SJSA1 (cell line): ENCODE measurements around the gene MAD1L1. TPM values are rescaled to one million over a fixed set of nuclear protein-coding genes. Genes with fewer than 3 reads are reported as not detected.

ENCODE experiments used
- DNase-seq, 2 experiments: peaks; one replicate each; pipeline ENCODE4 v3.0.0-alpha.2; 2015 to 2020; ENCODE audit warnings: low spot score in 2 of 2, low read depth in 1 of 2
- H3K27ac ChIP-seq: fragments of 250-450 bp; sonication (Bioruptor Pico); 2 replicates; pipeline ENCODE4 v1.5.1; 2020; ENCODE audit warnings: mild to moderate bottlenecking, moderate library complexity
- H3K27me3 ChIP-seq: fragments of 250-450 bp; sonication (Bioruptor Pico); replicated peaks from 2 replicates; pipeline ENCODE4 v1.5.1; 2020; ENCODE audit warnings: mild to moderate bottlenecking, moderate library complexity
- H3K36me3 ChIP-seq: fragments of 250-450 bp; sonication (Bioruptor Pico); 2 replicates; pipeline ENCODE4 v1.5.1; 2020; ENCODE audit warnings: mild to moderate bottlenecking
- H3K4me1 ChIP-seq: fragments of 250-450 bp; sonication (Bioruptor Pico); replicated peaks from 2 replicates; pipeline ENCODE4 v1.6.1; 2021; ENCODE audit warnings: mild to moderate bottlenecking
- H3K4me3 ChIP-seq: fragments of 250-450 bp; sonication (Bioruptor Pico); 2 replicates; pipeline ENCODE4 v1.5.1; 2020; ENCODE audit warnings: mild to moderate bottlenecking
- H3K9me3 ChIP-seq: fragments of 250-450 bp; sonication (Bioruptor Pico); replicated peaks from 2 replicates; pipeline ENCODE4 v1.5.1; 2020; ENCODE audit warnings: mild to moderate bottlenecking
- total RNA-seq: library from RNA; depleted of rRNA; stranded (reverse); fragments of >200 nt; shearing (Covaris generic); gene quantifications from 2 replicates; pipeline ENCODE4 v1.2.3, GENCODE V29; 2014

Gene MAD1L1
- total RNA-seq, 1 experiment from 2014 or later = 44.0 TPM

- H3K27me3 ChIP-seq = no peaks in the 10 kb centered on the region
- DNase-seq = no peak
- H3K9me3 ChIP-seq = no peaks in the 10 kb centered on the region
- 0 out of 2 replicates have a peak, but pooled peaks cover under 1% of the 10 kb centered on the region for H3K4me1 ChIP-seq
- no peak overlapping the region for H3K27ac ChIP-seq
- H3K4me3 ChIP-seq = no peak overlapping the region
- H3K36me3 ChIP-seq = no peaks in the 10 kb centered on the region
Measured at GRCh38 chr7:2101630-2102374, 130.9 kb downstream of the MAD1L1 start.

DNA sequence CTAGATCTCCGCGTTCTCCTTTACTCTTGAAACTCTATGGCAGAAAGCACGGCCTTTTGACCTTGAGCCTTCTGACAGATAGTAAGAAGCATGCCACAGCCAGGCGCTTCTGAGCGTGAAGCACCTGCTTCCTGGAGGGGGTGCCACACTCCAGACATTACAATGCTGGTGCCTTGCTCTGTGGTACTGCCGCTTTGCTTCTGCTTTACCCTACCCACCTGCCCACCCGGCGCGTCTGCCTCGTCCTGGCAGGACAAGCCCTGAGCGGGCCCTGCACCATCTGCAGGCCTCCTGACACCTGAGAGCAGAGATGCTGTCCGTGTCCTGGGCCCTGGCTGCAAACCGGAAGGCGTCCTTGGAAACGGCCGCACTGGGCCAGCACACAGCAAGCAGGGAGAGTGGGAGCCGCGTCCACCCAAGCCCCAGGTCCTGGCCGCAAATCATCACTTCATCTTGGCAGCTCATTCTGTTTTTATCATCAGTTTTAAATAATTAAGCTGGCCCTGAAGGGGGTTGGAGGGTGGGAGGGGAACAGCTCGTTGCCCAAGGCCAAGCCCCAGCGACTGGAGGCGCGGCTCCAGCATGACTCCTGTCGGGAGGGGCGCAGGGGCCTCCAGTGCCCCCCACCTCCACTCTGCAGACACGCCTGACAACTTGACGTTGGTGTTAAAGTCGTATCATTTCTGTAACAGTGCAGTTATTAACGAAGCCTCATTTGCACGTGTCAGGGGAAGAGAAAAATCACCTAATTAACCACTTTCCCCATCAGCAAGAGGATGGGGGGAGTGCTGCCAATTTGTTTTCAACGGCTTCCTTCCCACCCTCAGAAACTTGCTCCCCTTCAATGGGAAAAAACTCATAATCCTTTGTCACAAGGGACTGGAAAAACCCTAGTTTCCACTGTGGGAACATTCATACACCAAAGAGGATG lies 132.2 kb downstream of the MAD1L1 start:
- Histone ChIP-seq H3K4me1 (no peaks in the 10 kb centered on the region), H3K27ac (no peak overlapping the region), H3K27me3 (no peaks in the 10 kb centered on the region), H3K4me3 (no peak overlapping the region), H3K9me3 (no peaks in the 10 kb centered on the region), H3K36me3 (no peaks in the 10 kb centered on the region)
- DNase-seq = no peak

- H3K9me3 ChIP-seq = no peaks in the 10 kb centered on the region
- no peaks in the 10 kb centered on the region for H3K4me1 ChIP-seq
- H3K36me3 ChIP-seq = no peaks in the 10 kb centered on the region; the same call in 1 of the 2 replicates
- H3K27ac ChIP-seq = no peak overlapping the region
- H3K27me3 ChIP-seq = no peaks in the 10 kb centered on the region
- no peak for DNase-seq
- H3K4me3 ChIP-seq = no peak overlapping the region
Measured at GRCh38 chr7:2099048-2099957, 133.4 kb downstream of the MAD1L1 start.

DNA sequence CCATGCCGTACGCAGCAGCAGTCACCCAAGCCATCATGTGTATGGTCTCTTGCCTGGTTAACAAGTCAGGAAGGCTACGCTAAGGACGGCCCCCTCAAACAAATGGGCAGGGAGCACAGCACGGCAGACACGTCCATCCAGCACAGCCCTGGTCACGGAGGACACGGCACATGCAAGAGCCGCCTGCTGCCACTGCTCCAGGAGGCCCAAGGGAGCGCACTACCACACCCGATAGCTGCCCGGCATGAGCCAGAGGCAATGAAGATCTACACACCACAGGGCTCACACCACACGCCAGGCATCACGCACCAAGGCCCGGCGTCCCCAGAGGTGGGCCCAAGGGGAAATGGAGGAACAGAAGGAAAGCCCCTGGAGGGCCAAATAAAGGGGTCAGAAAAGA lies 134.2 kb downstream of the MAD1L1 start:
- Histone ChIP-seq H3K27me3 (no peaks in the 10 kb centered on the region), H3K27ac (no peak overlapping the region), H3K9me3 (no peaks in the 10 kb centered on the region), H3K4me1 (no peaks in the 10 kb centered on the region), H3K4me3 (no peak overlapping the region), H3K36me3 (no peaks in the 10 kb centered on the region; the same call in 1 of the 2 replicates)
- no peak for DNase-seq

DNA sequence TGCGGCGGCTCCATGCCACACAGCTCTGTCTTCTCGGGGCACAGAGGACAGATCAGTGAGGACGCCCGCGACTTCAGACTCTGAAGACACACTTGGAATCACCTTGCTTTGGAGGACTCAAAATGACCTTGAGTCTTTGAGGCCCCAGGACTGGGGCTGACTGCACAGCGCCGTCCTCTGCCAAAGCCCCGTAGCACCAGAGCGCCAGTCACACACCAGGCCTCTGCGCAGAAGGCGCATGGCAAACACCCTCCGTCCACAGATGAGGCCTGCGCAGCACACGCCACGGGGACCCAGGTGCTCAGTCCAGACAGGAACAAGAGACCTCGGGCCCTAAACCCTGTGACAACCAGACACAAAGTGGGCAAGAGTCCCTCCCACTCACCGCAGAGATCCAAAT lies 134.7 kb downstream of the MAD1L1 start:
- H3K27me3 ChIP-seq = no peaks in the 10 kb centered on the region
- no peak overlapping the region for H3K4me3 ChIP-seq
- no peaks in the 10 kb centered on the region for H3K4me1 ChIP-seq
- no peaks in the 10 kb centered on the region for H3K9me3 ChIP-seq
- H3K36me3 ChIP-seq = no peaks in the 10 kb centered on the region; the same call in 1 of the 2 replicates
- H3K27ac ChIP-seq = no peak overlapping the region
- no peak for DNase-seq

DNA sequence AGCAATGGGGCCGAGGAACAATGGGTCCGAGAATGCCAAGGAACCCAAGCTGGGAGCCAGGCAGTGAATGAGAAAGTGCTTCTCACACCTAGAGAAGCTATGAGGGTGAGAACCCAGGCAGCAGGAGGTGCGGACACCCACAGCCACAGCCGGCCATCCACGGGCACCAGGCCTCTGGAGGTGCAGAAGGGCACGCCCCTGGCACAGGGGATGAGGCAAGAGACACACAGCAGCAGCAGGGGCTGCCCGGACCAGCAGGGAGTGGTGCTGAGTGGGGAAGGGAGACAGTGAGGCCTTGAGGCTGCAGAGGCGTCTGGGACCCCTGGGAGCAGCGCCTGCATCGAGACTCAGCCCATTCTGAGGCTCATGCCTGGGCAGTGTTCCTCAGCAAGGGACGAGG lies 135.3 kb downstream of the MAD1L1 start:
- Histone ChIP-seq H3K36me3 (no peaks in the 10 kb centered on the region; the same call in 1 of the 2 replicates), H3K27ac (no peak overlapping the region), H3K27me3 (no peaks in the 10 kb centered on the region), H3K4me3 (no peak overlapping the region), H3K4me1 (no peaks in the 10 kb centered on the region), H3K9me3 (no peaks in the 10 kb centered on the region)
- DNase-seq = no peak

GRCh38 chr7:2096692-2097387 lies 135.9 kb downstream of the MAD1L1 start:
- H3K4me3 ChIP-seq = no peak overlapping the region
- H3K27ac ChIP-seq = no peak overlapping the region
- H3K36me3 ChIP-seq = no peaks in the 10 kb centered on the region; the same call in 1 of the 2 replicates
- no peaks in the 10 kb centered on the region for H3K4me1 ChIP-seq
- no peak for DNase-seq
- H3K9me3 ChIP-seq = no peaks in the 10 kb centered on the region
- no peaks in the 10 kb centered on the region for H3K27me3 ChIP-seq

- Histone ChIP-seq H3K27me3 (no peaks in the 10 kb centered on the region), H3K9me3 (no peaks in the 10 kb centered on the region), H3K4me3 (no peak overlapping the region)
Measured at GRCh38 chr7:2095436-2095835, 137.3 kb downstream of the MAD1L1 start.

DNA sequence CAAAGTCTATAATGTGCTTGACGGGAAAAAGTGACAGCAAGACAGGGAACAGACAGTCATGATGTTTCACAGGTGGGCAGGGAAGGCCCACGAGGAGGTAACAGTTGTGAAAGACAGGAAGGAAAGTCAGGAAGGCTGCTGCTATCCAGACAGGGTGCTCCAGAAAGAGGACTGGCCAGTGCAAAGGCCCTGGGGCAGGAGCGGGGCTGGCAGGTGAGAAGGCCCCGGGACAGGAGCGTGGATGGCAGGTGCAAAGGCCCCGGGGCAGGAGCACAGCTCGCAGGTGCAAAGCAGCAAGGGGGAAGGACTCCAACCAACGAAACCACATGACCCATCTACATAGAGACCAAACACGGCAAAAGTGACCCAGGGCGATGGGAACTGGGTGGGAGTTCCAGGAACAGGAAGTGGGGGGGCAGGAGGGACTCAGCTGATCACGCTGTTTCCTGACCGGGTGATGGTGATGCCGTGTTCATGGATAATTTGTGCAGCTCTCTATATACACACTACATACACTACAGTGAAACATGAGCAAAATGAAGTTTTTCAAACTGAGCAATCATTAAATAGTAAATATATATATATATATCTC lies 138.2 kb downstream of the MAD1L1 start:
- H3K36me3 ChIP-seq = no peaks in the 10 kb centered on the region; the same call in 1 of the 2 replicates
- no peaks in the 10 kb centered on the region for H3K27me3 ChIP-seq
- no peaks in the 10 kb centered on the region for H3K9me3 ChIP-seq
- no peak for DNase-seq
- H3K4me1 ChIP-seq = no peaks in the 10 kb centered on the region
- no peak overlapping the region for H3K27ac ChIP-seq
- no peak overlapping the region for H3K4me3 ChIP-seq

More at GRCh38 chr7:2095436-2095835, 137.3 kb downstream of the MAD1L1 start:
- H3K27ac ChIP-seq = no peak overlapping the region
- H3K36me3 ChIP-seq = no peaks in the 10 kb centered on the region; the same call in 1 of the 2 replicates
- no peaks in the 10 kb centered on the region for H3K4me1 ChIP-seq
- no peak for DNase-seq

GRCh38 chr7:2093843-2094220 lies 138.9 kb downstream of the MAD1L1 start:
- Histone ChIP-seq H3K27ac (no peak overlapping the region), H3K4me1 (no peaks in the 10 kb centered on the region)

GRCh38 chr7:2093215-2093842 lies 139.4 kb downstream of the MAD1L1 start:
- H3K4me1 ChIP-seq = no peaks in the 10 kb centered on the region
- H3K9me3 ChIP-seq = no peaks in the 10 kb centered on the region
- no peak overlapping the region for H3K4me3 ChIP-seq
- H3K36me3 ChIP-seq = no peaks in the 10 kb centered on the region; the same call in 1 of the 2 replicates
- H3K27me3 ChIP-seq = no peaks in the 10 kb centered on the region
- no peak for DNase-seq
- no peak overlapping the region for H3K27ac ChIP-seq

More at GRCh38 chr7:2093843-2094220, 138.9 kb downstream of the MAD1L1 start:
- Histone ChIP-seq H3K4me3 (no peak overlapping the region), H3K27me3 (no peaks in the 10 kb centered on the region), H3K9me3 (no peaks in the 10 kb centered on the region), H3K36me3 (no peaks in the 10 kb centered on the region; the same call in 1 of the 2 replicates)
- no peak for DNase-seq

DNA sequence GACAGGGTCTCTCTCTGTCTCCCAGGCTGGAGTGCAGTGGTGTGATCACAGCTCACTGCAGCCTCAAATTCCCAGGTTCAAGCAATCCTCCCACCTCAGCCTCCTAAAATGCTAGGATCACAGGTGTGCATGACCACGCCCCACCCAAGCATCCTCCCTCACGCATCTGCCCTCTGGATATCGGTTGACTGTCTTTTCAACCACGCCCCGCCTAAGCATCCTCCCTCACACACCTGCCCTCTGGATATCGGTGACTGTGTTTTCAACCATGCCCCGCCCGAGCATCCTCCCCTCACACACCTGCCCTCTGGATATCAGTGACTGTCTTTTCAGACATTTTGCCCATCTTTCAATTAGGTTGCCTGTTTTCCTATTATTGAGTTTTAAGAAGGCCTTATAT lies 140.5 kb downstream of the MAD1L1 start:
- H3K4me1 ChIP-seq = no peaks in the 10 kb centered on the region
- DNase-seq = no peak
- H3K27ac ChIP-seq = no peak overlapping the region
- H3K4me3 ChIP-seq = no peak overlapping the region
- no peaks in the 10 kb centered on the region for H3K27me3 ChIP-seq
- no peaks in the 10 kb centered on the region; the same call in 1 of the 2 replicates for H3K36me3 ChIP-seq
- no peaks in the 10 kb centered on the region for H3K9me3 ChIP-seq
